Esophagus muscularis mucosa (tissue), 4 donors: ENCODE data around the gene F2R.

Experiments used
- CTCF ChIP-seq, 3 experiments: fragments of 200-600 bp in 2 of 3; fragments of 450-650 bp in 1 of 3; sonication (generic) in 2 of 3; IDR thresholded peaks; one replicate each; pipeline ENCODE4 v1.5.1; 2017 to 2019; ENCODE audit warnings: antibody characterized with exemption in 3 of 3, mild to moderate bottlenecking in 2 of 3, moderate library complexity in 1 of 3
- EP300 ChIP-seq: sonication (generic); formaldehyde crosslinking; IDR thresholded peaks from one replicate; pipeline ENCODE4 v1.6.1; 2017; ENCODE audit warnings: antibody characterized with exemption
- POLR2A ChIP-seq: fragments of 450-650 bp; IDR thresholded peaks from one replicate; pipeline ENCODE4 v1.6.1; 2017; ENCODE audit warnings: antibody characterized with exemption, moderate library complexity, mild to moderate bottlenecking, low read depth
- POLR2AphosphoS5 ChIP-seq, 2 donors: sonication (generic); formaldehyde crosslinking; IDR thresholded peaks; one replicate each; pipeline ENCODE4 v1.6.1; 2017; ENCODE audit warnings: antibody characterized with exemption in 2 of 2

GRCh38 chr5:76715486-76715735 is 515 bp upstream of the F2R start:
- TF ChIP-seq CTCF (IDR thresholded peaks at IDR 0.05) (no peak), POLR2AphosphoS5 (IDR thresholded peaks at IDR 0.05) (no peak), EP300 (no peak), POLR2A (no peak)
